HT-29 (cell line): ENCODE results near the gene CCM2L. TPM values are rescaled to one million over a fixed set of nuclear protein-coding genes. Genes with fewer than 3 reads are reported as not detected.

ENCODE experiments used
- DNase-seq: peaks from one replicate; pipeline ENCODE4 v3.0.0-alpha.2; 2015; ENCODE audit warnings: low spot score
- total RNA-seq: library from RNA; depleted of rRNA; stranded (reverse); fragments of >200 nt; shearing (Covaris generic); gene quantifications from 2 replicates; pipeline ENCODE4 v1.2.3, GENCODE V29; 2014

CCM2L gene
- total RNA-seq, 1 experiment from 2014 or later, result 0.13 TPM

DNA sequence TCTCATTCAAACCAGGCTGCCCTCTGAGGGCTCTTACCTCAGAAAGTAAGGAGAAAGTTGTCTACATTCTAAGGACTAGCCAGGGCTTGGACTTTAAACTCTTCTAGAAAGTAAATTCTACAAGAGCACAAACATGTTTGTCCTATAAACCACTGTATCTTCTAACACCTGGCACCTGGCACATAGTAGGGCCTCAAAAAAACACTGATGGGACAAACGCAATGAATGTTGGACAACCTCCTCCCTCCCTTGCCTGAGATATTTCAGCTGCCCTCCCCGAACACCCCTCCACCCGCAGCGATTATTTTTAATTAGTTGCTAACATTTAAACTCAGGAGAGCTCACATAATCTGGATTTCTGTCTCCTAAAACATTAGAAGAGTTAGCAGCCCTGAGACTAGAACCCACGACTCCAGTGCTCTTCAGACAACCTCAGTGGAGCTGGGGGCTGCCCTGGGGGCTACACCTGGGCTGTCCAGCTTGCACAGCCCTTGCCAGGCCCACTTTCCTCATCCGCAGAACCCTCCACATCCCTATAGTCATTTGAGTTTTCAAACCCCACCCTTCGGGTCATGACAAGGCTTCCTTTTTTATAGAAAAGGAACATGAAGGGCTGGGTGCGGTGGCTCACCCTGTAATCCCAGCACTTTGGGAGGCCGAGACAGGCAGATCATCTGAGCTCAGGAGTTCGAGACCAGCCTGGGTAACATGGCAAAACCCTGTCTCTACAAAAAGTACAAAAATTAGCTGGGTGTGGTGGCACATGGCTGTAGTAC is 46.7 kb downstream of the CCM2L start:
- no peak for DNase-seq

DNA sequence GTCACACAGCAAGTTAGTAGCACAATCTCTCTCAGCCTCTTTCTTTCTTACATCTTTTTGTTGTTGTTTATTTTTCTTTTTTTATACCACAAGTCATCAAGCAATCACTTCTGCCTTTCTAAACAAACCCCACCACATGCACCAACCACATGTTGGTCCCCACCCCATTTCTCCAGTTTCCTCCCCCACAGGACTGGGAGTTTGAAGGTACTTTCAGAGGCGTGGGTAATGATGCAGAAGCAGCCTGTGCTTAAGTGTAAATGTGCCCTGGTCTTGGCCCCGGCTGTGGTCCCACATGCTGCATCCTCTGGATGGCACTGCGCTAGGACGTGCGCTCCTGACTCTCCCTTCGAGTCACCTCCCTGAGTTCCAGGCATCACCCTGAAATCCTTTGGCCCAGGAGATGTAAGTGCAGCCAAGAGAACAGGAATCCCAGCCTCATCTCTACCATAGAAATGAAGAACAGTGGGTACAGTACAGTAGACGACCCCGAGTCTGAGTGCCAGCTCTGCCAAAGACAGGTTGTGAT is 47.5 kb downstream of the CCM2L start:
- no peak for DNase-seq

GRCh38 chr20:32059189-32059588 is 49.0 kb downstream of the CCM2L start:
- no peak for DNase-seq

- DNase-seq, result no peak
Observed at GRCh38 chr20:32062776-32063170, 52.5 kb downstream of the CCM2L start.

- no peak for DNase-seq
Observed at GRCh38 chr20:32063695-32064094, 53.5 kb downstream of the CCM2L start.

- no peak for DNase-seq
Observed at GRCh38 chr20:32064667-32065066, 54.4 kb downstream of the CCM2L start.

GRCh38 chr20:32067234-32067821 is 57.1 kb downstream of the CCM2L start:
- DNase-seq, result no peak

GRCh38 chr20:32068174-32068573 is 57.9 kb downstream of the CCM2L start:
- DNase-seq, result no peak

- DNase-seq, result no peak
Observed at GRCh38 chr20:32069711-32070110, 59.5 kb downstream of the CCM2L start.

- DNase-seq, result no peak
Observed at GRCh38 chr20:32070282-32070681, 60.0 kb downstream of the CCM2L start.

- no peak for DNase-seq
Observed at GRCh38 chr20:32070690-32071213, 60.5 kb downstream of the CCM2L start.

- no peak for DNase-seq
Observed at GRCh38 chr20:32071395-32072167, 61.3 kb downstream of the CCM2L start.

GRCh38 chr20:32072168-32072750 is 62.0 kb downstream of the CCM2L start:
- no peak for DNase-seq

DNA sequence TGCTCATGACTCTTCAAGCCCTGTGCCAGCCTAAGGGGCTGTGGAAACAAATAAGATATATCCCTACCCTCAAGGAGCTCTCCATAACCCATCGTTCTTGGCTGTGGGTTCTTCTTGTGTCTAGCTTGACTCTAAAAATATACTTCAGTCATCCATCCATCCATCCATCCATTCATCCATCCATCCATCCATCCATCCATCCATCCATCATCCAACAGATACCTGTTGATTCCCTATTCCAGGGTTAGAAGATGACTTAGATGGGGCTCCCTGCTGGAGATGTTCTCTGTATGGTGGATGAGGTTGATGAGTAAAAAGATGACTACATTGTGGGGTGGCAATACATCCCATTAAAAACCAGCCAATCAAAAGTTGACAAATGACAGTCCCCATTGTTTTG is 65.3 kb downstream of the CCM2L start:
- no peak for DNase-seq

- no peak for DNase-seq
Observed at GRCh38 chr20:32077190-32077589, 67.0 kb downstream of the CCM2L start.

GRCh38 chr20:32078322-32078721 is 68.1 kb downstream of the CCM2L start:
- no peak for DNase-seq

DNA sequence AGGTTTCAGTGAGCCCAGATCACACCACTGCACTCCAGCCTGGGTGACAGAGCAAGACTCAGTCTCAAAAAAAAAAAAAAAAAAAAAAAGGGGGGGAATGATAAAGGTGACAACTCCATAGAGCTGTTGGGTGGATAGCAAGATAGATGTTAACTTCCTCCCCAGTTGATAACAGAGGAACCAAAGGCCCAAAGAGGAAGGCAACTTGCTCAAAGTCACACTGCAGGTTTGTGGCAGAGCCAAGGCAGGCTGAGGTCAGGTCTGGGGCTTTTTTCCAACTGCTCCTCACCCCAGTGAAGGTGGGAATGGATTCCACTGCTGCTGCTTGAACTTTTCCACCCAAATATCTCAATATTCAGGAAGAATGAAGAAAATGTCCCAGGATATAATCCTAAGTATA is 68.6 kb downstream of the CCM2L start:
- DNase-seq, result no peak

- DNase-seq, result no peak
Observed at GRCh38 chr20:32079655-32080109, 69.4 kb downstream of the CCM2L start.

DNA sequence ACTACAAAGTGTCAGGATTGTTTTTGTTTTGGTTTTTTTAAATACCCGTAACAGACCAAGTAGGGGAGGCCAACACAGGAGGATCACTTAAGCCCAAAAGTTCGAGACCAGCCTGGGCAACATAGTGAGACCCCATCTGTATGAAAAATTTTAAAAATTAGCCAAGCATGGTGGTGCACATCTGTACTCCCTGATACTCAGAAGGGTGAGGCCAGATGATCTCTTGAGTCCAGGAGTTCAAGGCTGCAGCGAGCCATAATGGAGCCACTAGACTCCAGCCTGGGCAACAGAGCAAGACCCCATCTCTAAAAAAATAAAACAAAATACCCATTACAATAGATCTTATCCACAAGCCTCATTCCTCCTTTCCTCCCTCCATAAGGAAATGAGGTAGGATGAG is 70.5 kb downstream of the CCM2L start:
- DNase-seq, result no peak
